SK-N-SH (cell line): ENCODE measurements around the gene PROCR.

Source experiments
- SIN3A ChIP-seq: IDR thresholded peaks from 2 replicates; pipeline ENCODE4 v1.6.1; 2012; ENCODE audit warnings: low read depth, mild to moderate bottlenecking, low read length, moderate library complexity, borderline replicate concordance
- TF ChIP-seq, protein P1 (sequence below): fragments of 150-350 bp; IDR thresholded peaks from 2 replicates; pipeline ENCODE4 v1.6.1; 2017; ENCODE audit warnings: antibody characterized with exemption, low read length, low read depth, borderline replicate concordance
- TF ChIP-seq, protein P2 (sequence below): fragments of 200-600 bp; sonication (generic); IDR thresholded peaks from 2 replicates; pipeline ENCODE4 v1.6.1; 2017; ENCODE audit warnings: antibody characterized with exemption, mild to moderate bottlenecking, moderate library complexity

DNA sequence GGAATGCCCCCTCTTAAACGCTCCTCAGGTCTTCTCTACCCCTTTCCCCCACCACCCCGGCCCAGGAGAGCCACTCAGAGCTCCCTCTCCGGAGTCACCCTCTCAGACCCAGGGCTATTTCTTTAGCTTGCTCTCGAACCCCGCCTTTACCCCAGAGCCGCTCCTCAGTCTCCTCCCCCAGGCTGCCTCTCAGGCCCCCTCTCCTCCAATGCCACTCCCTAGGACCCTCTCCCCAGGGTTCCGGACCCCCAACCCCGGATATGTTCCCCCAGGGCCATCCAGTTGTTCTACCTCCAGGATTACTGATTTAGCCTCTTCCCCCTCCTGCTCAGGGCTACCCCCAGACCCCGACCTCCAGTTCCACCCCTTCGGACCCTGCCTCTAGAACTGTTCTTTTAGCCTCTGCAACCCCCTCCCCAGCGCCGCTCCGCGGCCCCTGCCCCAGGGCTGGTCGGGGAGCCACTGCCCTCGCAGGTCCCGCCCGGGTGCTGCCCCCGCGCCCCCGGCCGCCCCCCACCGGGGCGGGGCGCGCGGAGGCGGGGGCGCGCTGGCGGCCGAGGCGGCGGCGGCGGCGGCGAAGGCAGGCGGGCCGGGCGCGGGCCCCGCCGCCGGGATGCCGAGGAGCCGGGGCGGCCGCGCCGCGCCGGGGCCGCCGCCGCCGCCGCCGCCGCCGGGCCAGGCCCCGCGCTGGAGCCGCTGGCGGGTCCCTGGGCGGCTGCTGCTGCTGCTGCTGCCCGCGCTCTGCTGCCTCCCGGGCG lies 54.4 kb downstream of the PROCR start, which contains the start of gene MMP24:
- TF ChIP-seq, protein P1, sequence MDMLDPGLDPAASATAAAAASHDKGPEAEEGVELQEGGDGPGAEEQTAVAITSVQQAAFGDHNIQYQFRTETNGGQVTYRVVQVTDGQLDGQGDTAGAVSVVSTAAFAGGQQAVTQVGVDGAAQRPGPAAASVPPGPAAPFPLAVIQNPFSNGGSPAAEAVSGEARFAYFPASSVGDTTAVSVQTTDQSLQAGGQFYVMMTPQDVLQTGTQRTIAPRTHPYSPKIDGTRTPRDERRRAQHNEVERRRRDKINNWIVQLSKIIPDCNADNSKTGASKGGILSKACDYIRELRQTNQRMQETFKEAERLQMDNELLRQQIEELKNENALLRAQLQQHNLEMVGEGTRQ: no peak
- TF ChIP-seq, protein P2, sequence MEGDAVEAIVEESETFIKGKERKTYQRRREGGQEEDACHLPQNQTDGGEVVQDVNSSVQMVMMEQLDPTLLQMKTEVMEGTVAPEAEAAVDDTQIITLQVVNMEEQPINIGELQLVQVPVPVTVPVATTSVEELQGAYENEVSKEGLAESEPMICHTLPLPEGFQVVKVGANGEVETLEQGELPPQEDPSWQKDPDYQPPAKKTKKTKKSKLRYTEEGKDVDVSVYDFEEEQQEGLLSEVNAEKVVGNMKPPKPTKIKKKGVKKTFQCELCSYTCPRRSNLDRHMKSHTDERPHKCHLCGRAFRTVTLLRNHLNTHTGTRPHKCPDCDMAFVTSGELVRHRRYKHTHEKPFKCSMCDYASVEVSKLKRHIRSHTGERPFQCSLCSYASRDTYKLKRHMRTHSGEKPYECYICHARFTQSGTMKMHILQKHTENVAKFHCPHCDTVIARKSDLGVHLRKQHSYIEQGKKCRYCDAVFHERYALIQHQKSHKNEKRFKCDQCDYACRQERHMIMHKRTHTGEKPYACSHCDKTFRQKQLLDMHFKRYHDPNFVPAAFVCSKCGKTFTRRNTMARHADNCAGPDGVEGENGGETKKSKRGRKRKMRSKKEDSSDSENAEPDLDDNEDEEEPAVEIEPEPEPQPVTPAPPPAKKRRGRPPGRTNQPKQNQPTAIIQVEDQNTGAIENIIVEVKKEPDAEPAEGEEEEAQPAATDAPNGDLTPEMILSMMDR: no peak
- TF ChIP-seq SIN3A: no peak
